ENCODE measurements around the gene EMSY. TPM values are rescaled to one million over a fixed set of nuclear protein-coding genes. Genes with fewer than 3 reads are reported as not detected.

EMSY gene
- total and polyA plus RNA-seq, 2 of the 13 experiments (the other 11 are each of a cell fraction or from before 2014, with no cell fraction given) = 11.6 to 18.5 TPM

GRCh38 chr11:76495019-76495418 is 50.2 kb downstream of the EMSY start:
- Histone ChIP-seq H3K4me3 (replicated peaks in 1 of 3; ENCODE audit: insufficient read depth in 1 of 3, low read depth in 2 of 3, low read length in 3 of 3) (no peak overlapping the region), H3K9ac (ENCODE audit: insufficient read depth, low read depth, low read length) (no peak overlapping the region), H3K27ac (ENCODE audit: extremely low read length, insufficient read depth, low read length) (no peak overlapping the region), H4K20me1 (ENCODE audit: insufficient read depth, low read length) (no peaks in the 10 kb centered on the region), H3K9me3 (ENCODE audit: low read length) (no peaks in the 10 kb centered on the region), H3K4me2 (ENCODE audit: low read depth, low read length) (no peak overlapping the region), H2AFZ (ENCODE audit: low read length) (no peak overlapping the region), H3K27me3 (ENCODE audit: control insufficient read depth in 1 of 2, insufficient read depth in 2 of 2, low read length in 2 of 2) (no peaks in the 10 kb centered on the region), H3K36me3 (replicated peaks in 1 of 2; ENCODE audit: control insufficient read depth in 1 of 2, insufficient read depth in 2 of 2, low read length in 2 of 2) (peaks cover 2 to 16% of the 10 kb centered on the region in 2 experiments; a peak in 4 of 5 replicates), H3K4me1 (ENCODE audit: insufficient read depth, low read length) (no peaks in the 10 kb centered on the region), H3K79me2 (ENCODE audit: insufficient read depth, low read length) (no peaks in the 10 kb centered on the region)
- intact Hi-C loops (cut with micrococcal nuclease; ENCODE audit: unreplicated experiment) (no loop called here), in situ Hi-C loops (cut with HindIII; ENCODE audit: extremely low pct_ligation_motif_present, low pct_unique_long_range_greater_than_20kb) (no loop called here)
- WGBS (ENCODE audit: low lambda C conversion rate) = 98% methylated on average over 3 of the region's 3 CpGs
- TF ChIP-seq SETDB1 (CRISPR knock-in tag; IDR thresholded peaks at IDR 0.05; ENCODE audit: borderline replicate concordance) (no peak), MLLT10 (CRISPR knock-in tag; IDR thresholded peaks at IDR 0.05) (no peak), DRAP1 (CRISPR knock-in tag; IDR thresholded peaks at IDR 0.05) (no peak), MXI1 (IDR thresholded peaks at IDR 0.05; ENCODE audit: borderline replicate concordance, low read depth, low read length) (no peak), ZHX1 (CRISPR knock-in tag; IDR thresholded peaks at IDR 0.05; ENCODE audit: low read depth) (no peak), MBNL3 (CRISPR knock-in tag; conservative IDR thresholded peaks at IDR 0.05) (no peak), ZNF563 (CRISPR knock-in tag; IDR thresholded peaks at IDR 0.05) (no peak), SIX4 (CRISPR knock-in tag; IDR thresholded peaks at IDR 0.05) (no peak), KLF12 (CRISPR knock-in tag; IDR thresholded peaks at IDR 0.05; ENCODE audit: borderline replicate concordance) (no peak), ZNF224 (CRISPR knock-in tag; IDR thresholded peaks at IDR 0.05) (no peak)
- no peak for DNase-seq (ENCODE audit: low spot score)
- CTCF ChIA-PET (ENCODE audit: low intra/inter-chr PET ratio, low total read pairs) = no interaction called here
- no TSS peak for BruUV-seq (replicated peaks)
- FAIRE-seq = no peak
- POLR2A ChIA-PET = no interaction called here
- ATAC-seq = no peak
